ENCODE results near the gene UBE2E2.
A peak's percentile ranks its signal among the peaks of the same experiment; 100 is the strongest.

Gene UBE2E2

GRCh38 chr3:23602971-23603370 is 399.8 kb downstream of the UBE2E2 start:
- peaks cover 6% of the 10 kb centered on the region for H3K27me3 Mint-ChIP-seq (ENCODE audit: low read depth)
- no peak for TF ChIP-seq CTCF (IDR thresholded peaks at IDR 0.05; ENCODE audit: unreplicated experiment in 3 of 3)
- no peak overlapping the region for H3K4me3 Mint-ChIP-seq

GRCh38 chr3:23607184-23607847 is 404.2 kb downstream of the UBE2E2 start:
- H3K4me3 Mint-ChIP-seq: no peak overlapping the region
- H3K36me3 Mint-ChIP-seq (ENCODE audit: low read depth): no peaks in the 10 kb centered on the region
- peaks cover 36% of the 10 kb centered on the region for H3K4me1 Mint-ChIP-seq
- H3K27ac Mint-ChIP-seq: peak overlapping the region in 2 of 3 experiments; percentile 14 to 46
- peaks cover 26% of the 10 kb centered on the region for H3K27me3 Mint-ChIP-seq (ENCODE audit: low read depth)
- TF ChIP-seq CTCF (IDR thresholded peaks at IDR 0.05; ENCODE audit: unreplicated experiment in 3 of 3): no peak
- no peaks in the 10 kb centered on the region for H3K9me3 Mint-ChIP-seq

More at GRCh38 chr3:23602971-23603370, 399.8 kb downstream of the UBE2E2 start:
- no peaks in the 10 kb centered on the region for H3K36me3 Mint-ChIP-seq (ENCODE audit: low read depth)
- no peaks in the 10 kb centered on the region for H3K9me3 Mint-ChIP-seq
- peaks cover 26% of the 10 kb centered on the region for H3K4me1 Mint-ChIP-seq
- H3K27ac Mint-ChIP-seq: no peak overlapping the region

- Mint-ChIP-seq H3K36me3 (ENCODE audit: low read depth) (no peaks in the 10 kb centered on the region), H3K4me3 (no peak overlapping the region), H3K27ac (no peak overlapping the region), H3K9me3 (no peaks in the 10 kb centered on the region), H3K4me1 (peaks cover 32% of the 10 kb centered on the region), H3K27me3 (ENCODE audit: low read depth) (peaks cover 29% of the 10 kb centered on the region)
- TF ChIP-seq CTCF (IDR thresholded peaks at IDR 0.05; ENCODE audit: unreplicated experiment in 3 of 3): no peak
Observed at GRCh38 chr3:23608650-23609049, 405.5 kb downstream of the UBE2E2 start.

GRCh38 chr3:23611737-23612295 is 408.7 kb downstream of the UBE2E2 start:
- Mint-ChIP-seq H3K4me3 (peak overlapping the region; percentile 5 to 20 (median 14)), H3K27ac (peak overlapping the region; percentile 67 to 74 (median 68)), H3K36me3 (ENCODE audit: low read depth) (no peaks in the 10 kb centered on the region), H3K27me3 (ENCODE audit: low read depth) (peaks cover 27% of the 10 kb centered on the region), H3K9me3 (peaks cover 2% of the 10 kb centered on the region), H3K4me1 (peaks cover 24% of the 10 kb centered on the region)
- TF ChIP-seq CTCF (IDR thresholded peaks at IDR 0.05; ENCODE audit: unreplicated experiment in 3 of 3): no peak

GRCh38 chr3:23612296-23612891 is 409.3 kb downstream of the UBE2E2 start:
- H3K9me3 Mint-ChIP-seq: peaks cover 5% of the 10 kb centered on the region
- H3K4me3 Mint-ChIP-seq: peak overlapping the region; percentile 5 to 20 (median 14)
- peaks cover 32% of the 10 kb centered on the region for H3K27me3 Mint-ChIP-seq (ENCODE audit: low read depth)
- H3K36me3 Mint-ChIP-seq (ENCODE audit: low read depth): no peaks in the 10 kb centered on the region
- peaks cover 21% of the 10 kb centered on the region for H3K4me1 Mint-ChIP-seq
- H3K27ac Mint-ChIP-seq: peak overlapping the region; percentile 67 to 74 (median 68)
- no peak for TF ChIP-seq CTCF (IDR thresholded peaks at IDR 0.05; ENCODE audit: unreplicated experiment in 3 of 3)
